Activated CD8-positive, alpha-beta memory T cell treated with anti-CD3 and anti-CD28 coated beads, Interleukin-2, amount 50 U/mL, for 24 hours (primary cell): ENCODE measurements around the gene RAB32.
"Not testable (repeated sequence)": the region's sequence is repeated elsewhere in the genome, so short reads cannot be mapped to it uniquely, and the experiment has no call there.

ENCODE experiments used
- DNase-seq: peaks from one replicate; pipeline ENCODE4 v3.0.0-alpha.2; 2020; ENCODE audit errors: extremely low read depth

The RAB32 gene

GRCh38 chr6:146543211-146543939 is at the start of gene RAB32:
Gene RAB32, plus strand, starts transcription at chr6:146543833. Its CDS starts 39 bp downstream, at chr6:146543872.
- no peak for DNase-seq

DNA sequence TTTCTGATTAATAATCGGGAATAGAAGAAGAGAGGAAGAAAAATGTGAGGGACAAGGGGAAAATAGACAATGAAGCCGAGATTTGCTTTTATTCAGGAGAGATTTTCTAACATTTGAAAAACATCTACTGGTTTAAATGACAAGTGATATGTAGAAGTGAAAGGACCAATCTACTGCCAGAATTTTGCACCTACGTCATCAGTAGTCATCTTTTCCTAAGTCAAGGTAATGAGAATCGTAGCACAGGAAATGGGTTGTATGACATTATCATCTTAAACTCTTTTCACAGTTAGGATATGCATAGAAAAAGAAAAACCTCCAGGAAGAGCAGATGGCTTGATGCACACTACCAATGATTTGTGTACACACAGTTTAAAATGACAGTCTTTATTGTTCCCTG is 45.3 kb upstream of the RAB32 start:
- no peak for DNase-seq

GRCh38 chr6:146503096-146503495 is 40.5 kb upstream of the RAB32 start:
- DNase-seq: no peak

- no peak for DNase-seq
Measured at GRCh38 chr6:146515212-146515611, 28.4 kb upstream of the RAB32 start.

- DNase-seq: no peak
Measured at GRCh38 chr6:146526192-146526591, 17.4 kb upstream of the RAB32 start.

- DNase-seq: no peak
Measured at GRCh38 chr6:146532702-146533101, 10.9 kb upstream of the RAB32 start.

DNA sequence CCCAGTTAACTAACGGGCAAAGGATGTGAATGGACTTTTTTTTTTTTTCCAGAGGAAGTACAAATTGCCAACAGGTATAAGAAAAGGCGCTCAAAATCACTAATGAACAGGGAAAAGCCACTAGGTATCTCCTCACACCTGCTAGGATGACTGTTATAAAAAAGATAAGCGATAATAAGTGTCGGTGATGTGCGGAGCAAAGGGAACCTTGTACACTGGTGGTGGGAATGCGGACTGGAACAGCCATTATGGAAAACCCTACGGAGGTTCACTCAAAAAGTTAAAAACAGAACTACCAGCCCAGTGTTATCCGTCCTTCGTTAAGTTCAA is 787 bp upstream of the RAB32 start:
- DNase-seq: no peak

GRCh38 chr6:146543940-146544615 is 445 bp downstream of the RAB32 start:
- DNase-seq: no peak

DNA sequence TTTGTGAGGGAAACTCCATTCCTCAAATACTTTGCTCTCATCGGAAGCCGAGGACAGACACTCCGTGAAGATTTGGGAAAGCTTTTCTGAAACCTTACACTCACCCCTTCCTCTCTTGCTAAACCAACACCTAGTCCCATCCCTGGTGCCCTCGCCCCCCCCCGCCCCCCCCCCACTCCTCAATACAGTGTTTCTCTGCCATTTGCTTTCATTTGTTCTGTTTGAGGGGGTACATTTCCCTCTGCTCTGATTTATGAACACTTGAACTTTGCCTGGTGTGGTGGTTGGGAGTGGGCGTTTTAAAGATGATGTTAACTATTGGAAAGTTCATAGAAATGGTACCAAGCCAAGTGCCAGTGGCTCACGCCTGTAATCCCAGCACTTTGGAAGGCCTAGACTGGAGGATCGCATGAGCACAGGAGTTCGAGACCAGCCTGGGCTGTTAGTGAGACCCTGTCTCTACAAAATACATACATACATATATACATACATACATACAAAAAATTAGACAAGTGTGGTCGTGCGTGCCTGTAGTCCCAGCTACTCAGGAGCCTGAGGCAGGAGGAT is 1.1 kb downstream of the RAB32 start:
- no peak for DNase-seq

DNA sequence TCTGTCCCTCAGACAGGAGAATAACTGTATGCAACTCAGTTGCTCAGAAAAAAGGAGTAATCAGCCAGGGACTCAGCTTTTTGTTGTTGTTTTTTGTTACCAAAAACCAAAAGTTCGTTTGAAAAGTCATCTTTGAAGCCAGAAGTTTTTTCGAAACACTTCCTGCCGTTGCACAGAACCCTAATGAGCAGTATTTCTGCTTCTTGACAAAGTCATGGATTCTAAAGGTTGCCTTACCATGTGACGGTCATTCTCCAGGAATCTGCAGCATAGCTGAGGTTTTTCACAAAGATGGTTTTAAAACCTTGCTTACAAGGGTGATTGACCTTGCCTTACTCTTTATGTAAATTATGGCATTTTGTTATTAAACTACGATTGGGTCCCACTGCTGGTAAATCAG is 1.9 kb downstream of the RAB32 start:
- no peak for DNase-seq

- no peak for DNase-seq
Measured at GRCh38 chr6:146546443-146547043, 2.9 kb downstream of the RAB32 start.

DNA sequence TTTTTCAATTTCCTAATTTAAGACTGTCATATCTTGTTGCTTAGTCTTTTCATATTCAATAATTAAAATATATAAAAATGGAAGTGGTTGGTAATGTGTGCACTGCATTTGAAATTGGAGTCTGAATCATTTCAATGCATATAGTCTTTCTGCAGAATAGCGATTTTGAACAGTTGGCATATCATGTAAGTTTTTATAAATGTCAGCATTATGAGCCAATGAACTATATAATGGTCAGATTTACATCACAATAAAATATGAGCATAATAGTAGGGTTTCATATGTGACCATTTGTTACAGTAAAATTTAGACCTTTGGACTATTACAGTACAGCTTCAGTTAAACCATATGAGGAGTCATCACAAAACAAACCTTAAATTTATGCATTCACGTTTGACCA is 4.3 kb downstream of the RAB32 start:
- no peak for DNase-seq

GRCh38 chr6:146548898-146549374 is 5.3 kb downstream of the RAB32 start:
- DNase-seq: no peak

DNA sequence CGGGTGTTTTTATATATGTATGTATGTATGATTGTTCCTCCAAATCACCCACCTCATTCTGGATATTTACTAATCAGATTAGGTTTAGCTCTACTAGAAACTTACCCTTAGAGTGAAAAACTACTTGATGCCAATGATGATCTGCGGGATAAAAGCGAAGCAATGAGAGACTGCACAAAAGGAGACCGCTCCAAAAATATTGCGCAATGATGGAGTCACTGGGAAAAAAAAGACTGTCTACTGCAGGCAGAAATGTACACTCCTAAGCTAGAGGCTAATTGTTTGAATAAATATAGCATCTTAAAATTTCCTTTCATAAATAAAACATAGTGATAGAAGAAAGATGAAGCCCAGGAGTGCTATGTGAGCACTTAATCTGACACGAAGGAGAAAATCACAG is 7.3 kb downstream of the RAB32 start:
- DNase-seq: no peak

DNA sequence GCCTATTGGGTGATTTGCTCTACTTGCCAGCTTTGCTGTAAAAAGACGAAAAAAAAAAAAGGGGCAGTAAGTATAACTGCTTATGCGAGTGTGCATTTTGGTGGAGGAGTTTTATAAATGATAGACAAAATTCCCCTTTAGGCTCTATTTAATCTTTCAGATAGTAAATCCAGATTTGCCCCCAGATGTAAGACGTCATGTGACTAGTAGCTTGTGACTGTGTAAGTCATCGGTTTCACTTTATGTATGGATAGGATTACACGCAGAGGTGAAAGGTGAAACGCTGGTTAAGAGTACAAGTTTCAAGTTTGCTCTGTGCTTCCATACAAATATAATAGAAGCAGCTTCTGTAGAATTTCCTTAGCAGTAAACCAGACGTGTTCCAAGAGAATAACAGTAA is 7.9 kb downstream of the RAB32 start:
- no peak for DNase-seq

DNA sequence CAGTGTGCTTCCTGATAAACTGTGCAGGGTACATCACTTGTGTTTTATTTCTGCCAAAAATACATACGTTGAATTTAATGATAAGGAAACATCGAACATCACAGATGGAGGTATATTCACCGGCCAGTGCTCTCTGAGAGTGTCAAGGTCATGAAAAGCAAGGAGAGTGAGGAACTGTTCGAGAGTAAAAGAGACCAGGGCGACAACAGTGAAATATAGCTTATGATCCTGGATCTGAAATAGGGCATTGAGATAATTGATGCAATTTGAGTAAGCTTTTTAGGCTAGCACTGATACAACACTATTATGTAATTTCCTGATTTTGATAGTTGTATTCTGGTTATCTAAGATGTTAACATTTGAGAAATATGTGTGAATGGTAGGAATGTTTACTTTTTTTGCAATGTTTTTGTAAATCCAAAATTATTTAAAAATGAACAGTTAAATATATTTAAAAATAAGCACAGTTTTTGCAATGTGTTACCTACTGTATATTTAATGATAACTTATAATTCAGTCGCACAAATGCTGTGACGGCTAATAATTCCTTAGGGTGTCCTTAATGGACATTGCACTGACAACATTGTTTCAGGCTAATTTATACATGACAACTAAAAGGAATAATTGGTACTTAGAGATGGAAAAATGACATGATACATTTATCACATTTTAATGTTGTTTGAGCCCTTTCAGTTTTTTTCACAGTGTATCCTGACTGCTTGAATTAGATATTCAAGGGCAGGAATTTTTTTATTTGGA is 9.9 kb downstream of the RAB32 start:
- DNase-seq: no peak

DNA sequence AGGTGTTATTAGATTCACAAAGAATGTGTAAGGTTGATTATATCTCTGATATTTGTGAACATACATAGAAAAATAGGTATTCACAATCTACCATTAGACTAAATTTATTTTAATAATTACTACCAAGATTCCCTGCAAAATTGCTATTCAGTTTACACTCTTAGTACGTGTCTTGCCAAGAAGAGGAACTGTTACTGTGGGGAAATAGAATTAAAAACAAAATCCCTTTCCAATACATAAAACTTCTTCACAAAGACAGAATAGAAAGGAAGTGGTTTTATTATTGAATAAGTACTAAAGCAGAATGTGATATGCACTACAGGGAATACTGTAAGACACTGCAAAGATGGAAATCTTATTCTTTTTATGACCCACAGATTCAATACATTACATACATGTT is 17.0 kb downstream of the RAB32 start:
- no peak for DNase-seq

GRCh38 chr6:146566661-146567060 is 23.0 kb downstream of the RAB32 start:
- not testable (repeated sequence) for DNase-seq

- not testable (repeated sequence) for DNase-seq
Measured at GRCh38 chr6:146568619-146569018, 25.0 kb downstream of the RAB32 start.

GRCh38 chr6:146574211-146574610 is 30.6 kb downstream of the RAB32 start:
- no peak for DNase-seq

DNA sequence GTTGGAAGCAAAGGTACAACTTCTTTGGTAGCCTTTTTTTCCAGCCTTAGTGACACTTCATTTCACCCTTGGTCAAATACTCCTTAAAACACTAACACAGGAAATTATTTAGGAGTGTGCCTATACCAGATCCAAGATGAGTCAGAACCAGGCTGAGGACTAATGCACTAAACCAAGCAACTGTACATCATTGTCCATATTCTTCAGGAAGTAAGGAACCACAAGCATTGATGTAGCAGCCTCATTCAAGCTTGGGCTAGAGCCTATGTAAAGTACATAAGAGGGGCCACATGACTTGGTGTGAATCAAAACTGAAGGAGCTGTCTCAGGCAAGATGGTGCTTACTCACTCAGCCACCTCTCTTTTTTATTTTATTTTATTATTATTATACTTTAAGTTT is 34.4 kb downstream of the RAB32 start:
- DNase-seq: no peak

DNA sequence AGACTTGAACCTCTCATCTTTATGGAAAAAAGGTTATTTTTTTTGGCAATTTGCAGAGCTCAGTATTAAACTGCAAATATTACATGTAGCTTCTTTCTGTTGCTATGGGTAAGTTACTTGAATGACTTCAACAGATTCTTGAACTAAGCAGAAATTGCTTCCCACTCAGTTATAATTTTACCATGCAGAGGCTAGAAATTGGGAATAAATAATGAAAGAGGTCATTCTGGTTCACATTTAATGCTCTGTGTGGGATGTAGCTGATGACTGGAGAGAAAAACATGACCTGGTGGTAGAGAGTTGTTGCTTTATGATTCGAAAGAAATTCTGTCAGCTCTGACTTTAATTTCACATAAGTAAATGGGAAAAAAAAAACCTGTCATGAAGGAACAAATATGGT is 38.3 kb downstream of the RAB32 start:
- DNase-seq: no peak
